K562 (cell line): Measurements from ENCODE around the gene AANAT.

Source experiments
- CBFB ChIP-seq: sonication (generic); formaldehyde crosslinking; IDR thresholded peaks from 2 replicates; pipeline ENCODE4 v1.4.0; 2020; ENCODE audit warnings: mild to moderate bottlenecking, missing genetic modification reagents
- CBX1 ChIP-seq: sonication (generic); IDR thresholded peaks from 2 replicates; pipeline ENCODE4 v1.6.1; 2016; ENCODE audit warnings: antibody characterized with exemption, low read depth, mild to moderate bottlenecking
- CHCHD3 ChIP-seq: fragments of 250-450 bp; sonication (Bioruptor Pico); IDR thresholded peaks from 2 replicates; pipeline ENCODE4 v2.1.2; 2022; ENCODE audit warnings: mild to moderate bottlenecking
- EP300 ChIP-seq: IDR thresholded peaks from 2 replicates; pipeline ENCODE4 v1.6.1; 2012; ENCODE audit warnings: low read length, improper control_type of control experiment
- ETV6 ChIP-seq, 3 experiments: fragments of 150-350 bp in 1 of 3; sonication (generic) in 1 of 3; formaldehyde crosslinking in 1 of 3; IDR thresholded peaks; 2 replicates each; pipeline versions ENCODE4 v1.6.1 to v1.8.0; 2014 to 2022; ENCODE audit warnings: borderline replicate concordance in 2 of 3, low read depth in 2 of 3, antibody characterized with exemption in 1 of 3, low read length in 1 of 3, mild to moderate bottlenecking in 1 of 3, missing genetic modification reagents in 1 of 3
- GABPA ChIP-seq: fragments of 200-800 bp; sonication (Bioruptor generic); conservative IDR thresholded peaks from 2 replicates; pipeline ENCODE4 v1.6.1; 2016; ENCODE audit warnings: low read depth, missing genetic modification characterization, missing compliant biosample characterization
- KDM1A ChIP-seq, 2 experiments: fragments of 450-650 bp; IDR thresholded peaks; 2 replicates each; pipeline ENCODE4 v1.6.1; 2016; ENCODE audit warnings: mild to moderate bottlenecking in 2 of 2
- POLR2A ChIP-seq: fragments of 450-650 bp; conservative IDR thresholded peaks from 2 replicates; pipeline ENCODE4 v1.6.1; 2016
- RBFOX2 ChIP-seq: fragments of 200-400 bp; formaldehyde crosslinking; IDR thresholded peaks from 2 replicates; pipeline ENCODE4 v1.6.1; 2017; ENCODE audit warnings: low read depth, mild to moderate bottlenecking, low read length, moderate library complexity
- RNF2 ChIP-seq: sonication (generic); IDR thresholded peaks from 2 replicates; pipeline ENCODE4 v1.6.1; 2016
- TF ChIP-seq, protein P1 (sequence below): fragments of 450-650 bp; IDR thresholded peaks from 2 replicates; pipeline ENCODE4 v1.7.0; 2016; ENCODE audit warnings: borderline replicate concordance
- TF ChIP-seq, protein P2 (sequence below), 3 experiments: IDR thresholded peaks in 2 of 3; conservative IDR thresholded peaks in 1 of 3; 2 replicates each; pipeline ENCODE4 v1.5.1; 2011 to 2012; ENCODE audit warnings: low read length in 3 of 3, mild to moderate bottlenecking in 3 of 3, control low read depth in 2 of 3, improper control_type of control experiment in 1 of 3, inconsistent platforms in 1 of 3, low read depth in 1 of 3, mixed read lengths in 1 of 3, moderate library complexity in 1 of 3; ENCODE audit not compliant: insufficient read depth in 2 of 3
- TF ChIP-seq, protein P3 (sequence below), 2 experiments: fragments of 450-650 bp; formaldehyde crosslinking in 1 of 2; IDR thresholded peaks; 2 replicates each; pipeline versions ENCODE4 v1.4.0 to v1.6.1; 2014 to 2020; ENCODE audit warnings: mild to moderate bottlenecking in 2 of 2, borderline replicate concordance in 1 of 2, low read depth in 1 of 2
- TF ChIP-seq, protein P4 (sequence below): IDR thresholded peaks from 2 replicates; pipeline ENCODE4 v1.6.1; 2016; ENCODE audit warnings: missing genetic modification characterization, missing compliant biosample characterization

DNA sequence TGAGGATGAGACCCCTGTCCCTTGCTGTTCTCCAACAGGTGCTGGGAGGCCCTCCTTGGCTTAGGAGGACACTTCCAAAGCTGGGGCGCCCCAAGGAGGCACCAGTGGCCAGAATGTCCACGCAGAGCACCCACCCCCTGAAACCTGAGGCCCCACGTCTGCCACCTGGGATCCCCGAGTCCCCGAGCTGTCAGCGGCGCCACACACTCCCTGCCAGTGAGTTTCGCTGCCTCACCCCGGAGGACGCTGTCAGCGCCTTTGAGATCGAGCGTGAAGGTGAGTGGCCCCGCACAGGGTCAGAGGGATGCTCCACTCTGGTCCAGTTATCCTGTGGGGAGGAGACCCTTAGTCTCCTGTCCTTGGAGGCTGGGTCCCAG lies 1.2 kb downstream of the AANAT start:
- TF ChIP-seq, protein P1, sequence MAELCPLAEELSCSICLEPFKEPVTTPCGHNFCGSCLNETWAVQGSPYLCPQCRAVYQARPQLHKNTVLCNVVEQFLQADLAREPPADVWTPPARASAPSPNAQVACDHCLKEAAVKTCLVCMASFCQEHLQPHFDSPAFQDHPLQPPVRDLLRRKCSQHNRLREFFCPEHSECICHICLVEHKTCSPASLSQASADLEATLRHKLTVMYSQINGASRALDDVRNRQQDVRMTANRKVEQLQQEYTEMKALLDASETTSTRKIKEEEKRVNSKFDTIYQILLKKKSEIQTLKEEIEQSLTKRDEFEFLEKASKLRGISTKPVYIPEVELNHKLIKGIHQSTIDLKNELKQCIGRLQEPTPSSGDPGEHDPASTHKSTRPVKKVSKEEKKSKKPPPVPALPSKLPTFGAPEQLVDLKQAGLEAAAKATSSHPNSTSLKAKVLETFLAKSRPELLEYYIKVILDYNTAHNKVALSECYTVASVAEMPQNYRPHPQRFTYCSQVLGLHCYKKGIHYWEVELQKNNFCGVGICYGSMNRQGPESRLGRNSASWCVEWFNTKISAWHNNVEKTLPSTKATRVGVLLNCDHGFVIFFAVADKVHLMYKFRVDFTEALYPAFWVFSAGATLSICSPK: no peak
- TF ChIP-seq CBFB (CRISPR knock-in tag): no peak
- TF ChIP-seq, protein P2, sequence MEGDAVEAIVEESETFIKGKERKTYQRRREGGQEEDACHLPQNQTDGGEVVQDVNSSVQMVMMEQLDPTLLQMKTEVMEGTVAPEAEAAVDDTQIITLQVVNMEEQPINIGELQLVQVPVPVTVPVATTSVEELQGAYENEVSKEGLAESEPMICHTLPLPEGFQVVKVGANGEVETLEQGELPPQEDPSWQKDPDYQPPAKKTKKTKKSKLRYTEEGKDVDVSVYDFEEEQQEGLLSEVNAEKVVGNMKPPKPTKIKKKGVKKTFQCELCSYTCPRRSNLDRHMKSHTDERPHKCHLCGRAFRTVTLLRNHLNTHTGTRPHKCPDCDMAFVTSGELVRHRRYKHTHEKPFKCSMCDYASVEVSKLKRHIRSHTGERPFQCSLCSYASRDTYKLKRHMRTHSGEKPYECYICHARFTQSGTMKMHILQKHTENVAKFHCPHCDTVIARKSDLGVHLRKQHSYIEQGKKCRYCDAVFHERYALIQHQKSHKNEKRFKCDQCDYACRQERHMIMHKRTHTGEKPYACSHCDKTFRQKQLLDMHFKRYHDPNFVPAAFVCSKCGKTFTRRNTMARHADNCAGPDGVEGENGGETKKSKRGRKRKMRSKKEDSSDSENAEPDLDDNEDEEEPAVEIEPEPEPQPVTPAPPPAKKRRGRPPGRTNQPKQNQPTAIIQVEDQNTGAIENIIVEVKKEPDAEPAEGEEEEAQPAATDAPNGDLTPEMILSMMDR (IDR thresholded peaks at IDR 0.05 in 2 of 3, conservative IDR thresholded peaks at IDR 0.05 in 1 of 3; ENCODE audit: insufficient read depth in 2 of 3, low read depth in 1 of 3, low read length in 3 of 3): no peak
- no peak for TF ChIP-seq POLR2A
- TF ChIP-seq EP300: no peak
- TF ChIP-seq KDM1A (IDR thresholded peaks at IDR 0.05): no peak
- TF ChIP-seq, protein P3, sequence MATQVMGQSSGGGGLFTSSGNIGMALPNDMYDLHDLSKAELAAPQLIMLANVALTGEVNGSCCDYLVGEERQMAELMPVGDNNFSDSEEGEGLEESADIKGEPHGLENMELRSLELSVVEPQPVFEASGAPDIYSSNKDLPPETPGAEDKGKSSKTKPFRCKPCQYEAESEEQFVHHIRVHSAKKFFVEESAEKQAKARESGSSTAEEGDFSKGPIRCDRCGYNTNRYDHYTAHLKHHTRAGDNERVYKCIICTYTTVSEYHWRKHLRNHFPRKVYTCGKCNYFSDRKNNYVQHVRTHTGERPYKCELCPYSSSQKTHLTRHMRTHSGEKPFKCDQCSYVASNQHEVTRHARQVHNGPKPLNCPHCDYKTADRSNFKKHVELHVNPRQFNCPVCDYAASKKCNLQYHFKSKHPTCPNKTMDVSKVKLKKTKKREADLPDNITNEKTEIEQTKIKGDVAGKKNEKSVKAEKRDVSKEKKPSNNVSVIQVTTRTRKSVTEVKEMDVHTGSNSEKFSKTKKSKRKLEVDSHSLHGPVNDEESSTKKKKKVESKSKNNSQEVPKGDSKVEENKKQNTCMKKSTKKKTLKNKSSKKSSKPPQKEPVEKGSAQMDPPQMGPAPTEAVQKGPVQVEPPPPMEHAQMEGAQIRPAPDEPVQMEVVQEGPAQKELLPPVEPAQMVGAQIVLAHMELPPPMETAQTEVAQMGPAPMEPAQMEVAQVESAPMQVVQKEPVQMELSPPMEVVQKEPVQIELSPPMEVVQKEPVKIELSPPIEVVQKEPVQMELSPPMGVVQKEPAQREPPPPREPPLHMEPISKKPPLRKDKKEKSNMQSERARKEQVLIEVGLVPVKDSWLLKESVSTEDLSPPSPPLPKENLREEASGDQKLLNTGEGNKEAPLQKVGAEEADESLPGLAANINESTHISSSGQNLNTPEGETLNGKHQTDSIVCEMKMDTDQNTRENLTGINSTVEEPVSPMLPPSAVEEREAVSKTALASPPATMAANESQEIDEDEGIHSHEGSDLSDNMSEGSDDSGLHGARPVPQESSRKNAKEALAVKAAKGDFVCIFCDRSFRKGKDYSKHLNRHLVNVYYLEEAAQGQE (IDR thresholded peaks at IDR 0.05; ENCODE audit: borderline replicate concordance): no peak
- TF ChIP-seq, protein P3 (CRISPR knock-in tag; IDR thresholded peaks at IDR 0.05; ENCODE audit: low read depth): no peak
- no peak for TF ChIP-seq RNF2
- no peak for TF ChIP-seq ETV6 (IDR thresholded peaks at IDR 0.05; ENCODE audit: borderline replicate concordance in 1 of 2, low read depth in 2 of 2, low read length in 1 of 2)
- TF ChIP-seq ETV6 (CRISPR knock-in tag; IDR thresholded peaks at IDR 0.05; ENCODE audit: borderline replicate concordance): no peak
- TF ChIP-seq CHCHD3: no peak
- TF ChIP-seq CBX1: no peak
- no peak for TF ChIP-seq GABPA (tag)
- TF ChIP-seq RBFOX2: no peak
- TF ChIP-seq, protein P4, sequence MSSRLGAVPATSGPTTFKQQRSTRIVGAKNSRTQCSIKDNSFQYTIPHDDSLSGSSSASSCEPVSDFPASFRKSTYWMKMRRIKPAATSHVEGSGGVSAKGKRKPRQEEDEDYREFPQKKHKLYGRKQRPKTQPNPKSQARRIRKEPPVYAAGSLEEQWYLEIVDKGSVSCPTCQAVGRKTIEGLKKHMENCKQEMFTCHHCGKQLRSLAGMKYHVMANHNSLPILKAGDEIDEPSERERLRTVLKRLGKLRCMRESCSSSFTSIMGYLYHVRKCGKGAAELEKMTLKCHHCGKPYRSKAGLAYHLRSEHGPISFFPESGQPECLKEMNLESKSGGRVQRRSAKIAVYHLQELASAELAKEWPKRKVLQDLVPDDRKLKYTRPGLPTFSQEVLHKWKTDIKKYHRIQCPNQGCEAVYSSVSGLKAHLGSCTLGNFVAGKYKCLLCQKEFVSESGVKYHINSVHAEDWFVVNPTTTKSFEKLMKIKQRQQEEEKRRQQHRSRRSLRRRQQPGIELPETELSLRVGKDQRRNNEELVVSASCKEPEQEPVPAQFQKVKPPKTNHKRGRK (tag): no peak
